ENCODE results near the gene CBX2. TPM values are rescaled to one million over a fixed set of nuclear protein-coding genes. Genes with fewer than 3 reads are reported as not detected.

The CBX2 gene
- 1.1 and 1.9 TPM in 2 replicates for total RNA-seq

DNA sequence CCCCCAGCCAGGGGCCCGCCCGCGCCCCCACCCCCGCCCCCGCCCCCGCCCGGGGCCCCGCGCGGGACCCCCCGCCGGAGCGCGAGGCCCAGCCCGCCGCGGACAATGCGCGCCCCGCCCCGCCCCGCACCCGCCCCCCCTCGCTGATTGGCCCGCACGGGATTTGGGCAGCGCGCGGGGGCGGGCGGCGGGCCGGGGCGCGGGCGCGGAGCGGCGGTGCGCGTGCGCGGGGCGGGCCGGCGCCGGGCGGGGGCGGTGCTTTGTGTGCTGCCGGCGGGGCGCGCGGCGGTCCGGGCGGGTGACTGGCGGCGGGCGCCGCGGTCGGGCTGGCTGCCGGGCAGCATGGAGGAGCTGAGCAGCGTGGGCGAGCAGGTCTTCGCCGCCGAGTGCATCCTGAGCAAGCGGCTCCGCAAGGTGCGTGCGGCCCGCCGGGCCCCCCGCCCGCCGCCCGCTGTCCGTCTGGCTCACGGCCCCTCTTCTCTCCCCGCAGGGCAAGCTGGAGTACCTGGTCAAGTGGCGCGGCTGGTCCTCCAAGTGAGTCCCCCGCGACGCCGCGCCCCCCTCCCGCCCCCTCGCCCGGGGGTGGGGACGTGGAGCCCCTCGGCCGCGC, at the start of gene CBX2:
Gene CBX2, plus strand, starts transcription at position 255 of the 610 bp plus-strand sequence. Its CDS starts 88 bp downstream, at position 343.

DNA sequence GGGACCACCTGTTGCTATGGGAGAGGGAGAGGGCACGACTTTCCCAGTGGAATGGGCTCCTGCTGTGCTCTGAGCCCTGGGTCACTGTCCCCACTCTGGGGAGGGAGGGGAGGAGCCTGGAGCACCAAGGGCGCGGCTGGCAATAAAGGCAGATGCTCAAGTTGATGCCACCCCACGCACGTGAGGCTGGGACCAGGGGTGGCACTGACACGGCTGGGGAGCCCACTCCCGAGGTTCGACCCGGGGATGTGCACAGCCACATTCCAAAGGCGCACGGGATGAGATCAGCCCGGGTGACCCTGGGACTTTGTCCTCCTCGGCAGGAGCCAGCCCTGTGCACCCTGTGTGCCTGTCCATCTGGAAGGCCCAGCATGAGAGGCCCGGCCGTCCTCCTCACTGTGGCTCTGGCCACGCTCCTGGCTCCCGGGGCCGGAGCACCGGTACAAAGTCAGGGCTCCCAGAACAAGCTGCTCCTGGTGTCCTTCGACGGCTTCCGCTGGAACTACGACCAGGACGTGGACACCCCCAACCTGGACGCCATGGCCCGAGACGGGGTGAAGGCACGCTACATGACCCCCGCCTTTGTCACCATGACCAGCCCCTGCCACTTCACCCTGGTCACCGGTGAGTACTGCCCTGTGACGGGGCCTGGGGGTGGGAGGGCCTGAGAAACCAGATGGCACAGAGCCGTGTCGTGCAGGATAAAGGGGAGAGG, 47.0 kb upstream of the CBX2 start, which contains the start of gene ENPP7:
Gene ENPP7, plus strand, starts transcription at position 175 of the 715 bp plus-strand sequence. Its CDS starts 197 bp downstream, at position 372.

DNA sequence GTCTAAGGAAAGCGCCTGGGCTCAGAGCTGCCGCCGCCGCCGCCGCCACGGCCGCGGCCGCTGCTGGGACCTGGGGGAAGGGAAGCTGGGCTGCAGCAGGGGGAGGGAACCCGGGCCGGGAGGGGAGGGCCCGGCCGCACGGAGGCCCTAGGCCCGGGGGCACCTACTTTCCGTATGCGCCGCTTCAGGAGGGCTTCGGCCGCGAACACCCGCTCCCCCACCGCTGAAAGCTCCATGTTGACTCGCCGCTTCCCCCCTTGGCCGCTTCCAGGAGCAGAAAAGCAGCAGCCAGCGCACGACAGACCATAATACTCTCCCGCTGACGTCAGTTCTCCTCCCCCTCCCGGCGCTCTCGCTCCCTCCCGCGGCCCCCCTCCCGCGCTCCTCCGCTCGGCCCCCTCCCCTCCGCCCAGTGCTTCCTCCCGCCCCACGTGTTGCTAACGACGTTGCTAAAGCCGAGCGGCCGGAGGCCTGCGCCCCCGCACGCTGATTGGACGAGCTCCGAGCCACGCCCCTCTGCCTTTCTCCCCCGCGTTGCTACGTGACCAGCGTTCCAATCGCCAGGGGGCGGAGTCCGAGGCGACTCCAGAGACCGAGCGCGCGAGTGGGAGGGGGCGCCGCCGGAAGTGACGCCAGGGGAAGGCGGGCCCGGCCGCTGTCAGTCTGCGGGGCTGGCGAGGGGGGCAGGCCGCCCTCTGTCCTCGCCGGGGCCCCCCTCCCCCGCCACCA, 19.0 kb downstream of the CBX2 start, which contains the start of gene CBX8:
Gene CBX8, minus strand, starts transcription at position 315 of the 729 bp plus-strand sequence. Its CDS starts 79 bp downstream, at position 236.

Other genes starting within 250 kb of the CBX2 start
- gene RBFOX3, start 167.1 kb upstream of the CBX2 start, total RNA-seq: not detected in 2 replicates
- not detected in 2 replicates for gene ENPP7, start 47.2 kb upstream of the CBX2 start, total RNA-seq
- gene CBX8, start 18.9 kb downstream of the CBX2 start, total RNA-seq: 2.6 and 3.4 TPM in 2 replicates
- 15.9 and 17.0 TPM in 2 replicates for gene CBX4, start 61.3 kb downstream of the CBX2 start, total RNA-seq